ENCODE data around the gene TNNI2. TPM values are rescaled to one million over a fixed set of nuclear protein-coding genes. Genes with fewer than 3 reads are reported as not detected.
"Not testable (repeated sequence)": the region's sequence is repeated elsewhere in the genome, so short reads cannot be mapped to it uniquely, and the experiment has no call there.

Gene TNNI2
- total RNA-seq, 2 donors from 2014 or later = not detected

DNA sequence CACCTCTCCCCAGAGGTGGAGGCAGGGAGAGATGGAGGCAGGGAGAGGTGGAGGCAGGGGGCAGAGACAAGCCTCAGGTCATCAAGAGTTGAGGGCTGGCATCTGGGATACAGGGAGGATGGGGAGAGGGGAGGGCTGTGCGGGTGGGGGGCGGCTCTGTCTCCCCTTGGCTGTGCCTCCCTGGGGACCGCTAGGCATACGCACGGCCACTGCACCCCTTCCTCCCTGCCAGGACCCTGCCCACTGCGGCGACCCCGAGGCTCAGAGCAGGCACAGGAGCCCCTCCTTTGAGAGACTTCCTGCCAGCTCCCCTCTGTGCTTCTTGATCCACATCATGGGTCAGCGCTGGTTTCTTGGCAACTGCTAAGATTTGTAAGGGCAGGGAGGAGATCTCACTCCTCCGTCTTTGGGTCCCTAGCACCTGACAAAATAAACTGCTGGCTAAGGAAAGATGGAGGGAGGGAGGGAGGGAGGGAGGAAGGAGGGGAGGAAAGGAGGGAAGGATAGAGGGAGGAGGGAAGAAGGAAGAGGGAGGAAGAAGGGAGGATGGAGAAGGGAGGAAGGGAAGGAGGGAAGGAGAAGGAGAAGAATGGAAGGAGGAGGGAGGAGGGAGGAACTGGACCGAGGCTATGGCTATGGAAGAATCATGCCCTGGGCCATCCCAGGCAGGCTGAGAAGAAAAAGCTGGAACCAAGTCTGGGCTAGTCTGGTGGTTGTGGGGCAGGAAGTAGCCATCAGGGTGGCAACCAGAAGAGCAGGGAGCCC is 34.4 kb downstream of the TNNI2 start:
- Histone ChIP-seq H3K9me3 (ENCODE audit: control insufficient read depth, low read length) (no peaks in the 10 kb centered on the region), H3K36me3 (ENCODE audit: control insufficient read depth, insufficient read depth, low read length) (no peaks in the 10 kb centered on the region), H3K9ac (ENCODE audit: extremely low read depth, low read length, poor library complexity, severe bottlenecking) (no peak overlapping the region), H3K4me1 (ENCODE audit: control insufficient read depth, insufficient read depth, low read length) (no peaks in the 10 kb centered on the region), H3K27me3 (ENCODE audit: control insufficient read depth, insufficient read depth, low read length, poor library complexity, severe bottlenecking) (no peaks in the 10 kb centered on the region), H3K27ac (ENCODE audit: low read depth, low read length) (no peak overlapping the region), H3K4me3 (ENCODE audit: low read length) (no peak overlapping the region)
- H3K4me1 Mint-ChIP-seq = no peaks in the 10 kb centered on the region
- no peak for DNase-seq
- H3K36me3 Mint-ChIP-seq (ENCODE audit: low read depth) = no peaks in the 10 kb centered on the region
- no peak overlapping the region for H3K27ac Mint-ChIP-seq
- no peak overlapping the region for H3K4me3 Mint-ChIP-seq
- no peaks in the 10 kb centered on the region for H3K9me3 Mint-ChIP-seq
- peaks cover 12% of the 10 kb centered on the region for H3K27me3 Mint-ChIP-seq (ENCODE audit: insufficient read depth)
- 68 to 73% methylated on average over 4 to 11 of the region's 11 CpGs for WGBS, 2 experiments (ENCODE audit: insufficient coverage in 1 of 2, insufficient read length in 1 of 2)
- TF ChIP-seq, protein P1, sequence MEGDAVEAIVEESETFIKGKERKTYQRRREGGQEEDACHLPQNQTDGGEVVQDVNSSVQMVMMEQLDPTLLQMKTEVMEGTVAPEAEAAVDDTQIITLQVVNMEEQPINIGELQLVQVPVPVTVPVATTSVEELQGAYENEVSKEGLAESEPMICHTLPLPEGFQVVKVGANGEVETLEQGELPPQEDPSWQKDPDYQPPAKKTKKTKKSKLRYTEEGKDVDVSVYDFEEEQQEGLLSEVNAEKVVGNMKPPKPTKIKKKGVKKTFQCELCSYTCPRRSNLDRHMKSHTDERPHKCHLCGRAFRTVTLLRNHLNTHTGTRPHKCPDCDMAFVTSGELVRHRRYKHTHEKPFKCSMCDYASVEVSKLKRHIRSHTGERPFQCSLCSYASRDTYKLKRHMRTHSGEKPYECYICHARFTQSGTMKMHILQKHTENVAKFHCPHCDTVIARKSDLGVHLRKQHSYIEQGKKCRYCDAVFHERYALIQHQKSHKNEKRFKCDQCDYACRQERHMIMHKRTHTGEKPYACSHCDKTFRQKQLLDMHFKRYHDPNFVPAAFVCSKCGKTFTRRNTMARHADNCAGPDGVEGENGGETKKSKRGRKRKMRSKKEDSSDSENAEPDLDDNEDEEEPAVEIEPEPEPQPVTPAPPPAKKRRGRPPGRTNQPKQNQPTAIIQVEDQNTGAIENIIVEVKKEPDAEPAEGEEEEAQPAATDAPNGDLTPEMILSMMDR (conservative IDR thresholded peaks at IDR 0.05) = no peak

DNA sequence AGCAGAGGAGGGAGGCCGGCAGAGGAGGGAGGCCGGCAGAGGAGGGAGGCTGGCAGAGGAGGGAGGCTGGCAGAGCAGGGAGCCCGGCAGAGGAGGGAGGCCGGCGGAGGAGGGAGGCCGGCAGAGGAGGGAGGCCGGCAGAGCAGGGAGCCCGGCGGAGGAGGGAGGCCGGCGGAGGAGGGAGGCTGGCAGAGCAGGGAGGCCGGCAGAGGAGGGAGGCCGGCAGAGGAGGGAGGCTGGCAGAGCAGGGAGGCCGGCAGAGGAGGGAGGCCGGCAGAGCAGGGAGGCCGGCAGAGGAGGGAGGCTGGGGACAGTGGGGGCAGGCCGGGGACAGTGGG is 35.0 kb downstream of the TNNI2 start:
- H3K4me1 Mint-ChIP-seq; H3K9me3 Mint-ChIP-seq; H3K27me3 ChIP-seq (ENCODE audit: control insufficient read depth, insufficient read depth, low read length, poor library complexity, severe bottlenecking); H3K27ac Mint-ChIP-seq; H3K36me3 ChIP-seq (ENCODE audit: control insufficient read depth, insufficient read depth, low read length); H3K4me3 Mint-ChIP-seq; H3K4me3 ChIP-seq (ENCODE audit: low read length); H3K9ac ChIP-seq (ENCODE audit: extremely low read depth, low read length, poor library complexity, severe bottlenecking); H3K36me3 Mint-ChIP-seq (ENCODE audit: low read depth); H3K27ac ChIP-seq (ENCODE audit: low read depth, low read length); H3K4me1 ChIP-seq (ENCODE audit: control insufficient read depth, insufficient read depth, low read length); H3K9me3 ChIP-seq (ENCODE audit: control insufficient read depth, low read length); DNase-seq: not testable (repeated sequence)
- peaks cover 12% of the 10 kb centered on the region for H3K27me3 Mint-ChIP-seq (ENCODE audit: insufficient read depth)
- WGBS, 2 experiments (ENCODE audit: insufficient coverage in 1 of 2, insufficient read length in 1 of 2) = 84 to 85% methylated on average over 4 to 15 of the region's 17 CpGs

DNA sequence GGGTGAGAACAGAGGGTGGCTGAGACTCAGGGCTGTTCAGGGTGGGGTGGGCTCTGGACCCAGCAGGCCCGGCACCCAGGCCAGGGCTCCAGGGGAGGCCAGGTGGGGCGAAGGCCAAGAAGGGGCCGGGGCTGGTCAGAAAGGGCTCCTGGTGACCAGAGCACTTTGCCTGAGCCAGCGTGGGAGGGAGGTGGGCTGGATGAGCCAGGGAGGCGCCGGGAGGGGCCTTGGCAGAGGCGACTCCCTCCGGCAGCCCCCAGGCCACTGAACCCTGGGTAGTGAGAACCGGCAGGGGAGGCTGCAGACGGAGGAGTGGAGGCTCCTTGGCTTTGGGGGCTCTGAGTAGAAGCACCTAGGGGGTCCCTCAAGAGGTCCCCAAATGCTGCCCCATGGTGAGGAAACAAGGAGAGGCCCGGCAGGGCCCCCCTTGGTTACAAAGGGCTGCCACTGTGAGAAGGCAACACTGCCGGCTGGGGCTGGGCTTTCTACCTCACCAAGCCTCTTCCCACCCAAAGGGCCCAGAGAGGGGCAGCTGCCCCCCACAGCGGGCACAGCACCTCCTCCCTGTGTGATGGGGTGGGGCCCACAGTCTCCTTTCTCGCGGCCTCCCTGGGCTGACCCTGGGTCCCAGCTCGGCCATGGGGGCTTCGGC is 35.8 kb downstream of the TNNI2 start:
- not testable (repeated sequence) for H3K27me3 Mint-ChIP-seq (ENCODE audit: insufficient read depth); H3K4me1 ChIP-seq (ENCODE audit: control insufficient read depth, insufficient read depth, low read length); H3K36me3 Mint-ChIP-seq (ENCODE audit: low read depth); H3K36me3 ChIP-seq (ENCODE audit: control insufficient read depth, insufficient read depth, low read length); H3K9ac ChIP-seq (ENCODE audit: extremely low read depth, low read length, poor library complexity, severe bottlenecking); H3K9me3 Mint-ChIP-seq; H3K4me3 ChIP-seq (ENCODE audit: low read length); H3K27ac Mint-ChIP-seq; H3K4me1 Mint-ChIP-seq; H3K9me3 ChIP-seq (ENCODE audit: control insufficient read depth, low read length); DNase-seq; H3K4me3 Mint-ChIP-seq; H3K27ac ChIP-seq (ENCODE audit: low read depth, low read length); H3K27me3 ChIP-seq (ENCODE audit: control insufficient read depth, insufficient read depth, low read length, poor library complexity, severe bottlenecking)
- WGBS, 2 experiments (ENCODE audit: insufficient coverage in 1 of 2, insufficient read length in 1 of 2) = 80 to 89% methylated on average over 4 to 17 of the region's 17 CpGs

DNA sequence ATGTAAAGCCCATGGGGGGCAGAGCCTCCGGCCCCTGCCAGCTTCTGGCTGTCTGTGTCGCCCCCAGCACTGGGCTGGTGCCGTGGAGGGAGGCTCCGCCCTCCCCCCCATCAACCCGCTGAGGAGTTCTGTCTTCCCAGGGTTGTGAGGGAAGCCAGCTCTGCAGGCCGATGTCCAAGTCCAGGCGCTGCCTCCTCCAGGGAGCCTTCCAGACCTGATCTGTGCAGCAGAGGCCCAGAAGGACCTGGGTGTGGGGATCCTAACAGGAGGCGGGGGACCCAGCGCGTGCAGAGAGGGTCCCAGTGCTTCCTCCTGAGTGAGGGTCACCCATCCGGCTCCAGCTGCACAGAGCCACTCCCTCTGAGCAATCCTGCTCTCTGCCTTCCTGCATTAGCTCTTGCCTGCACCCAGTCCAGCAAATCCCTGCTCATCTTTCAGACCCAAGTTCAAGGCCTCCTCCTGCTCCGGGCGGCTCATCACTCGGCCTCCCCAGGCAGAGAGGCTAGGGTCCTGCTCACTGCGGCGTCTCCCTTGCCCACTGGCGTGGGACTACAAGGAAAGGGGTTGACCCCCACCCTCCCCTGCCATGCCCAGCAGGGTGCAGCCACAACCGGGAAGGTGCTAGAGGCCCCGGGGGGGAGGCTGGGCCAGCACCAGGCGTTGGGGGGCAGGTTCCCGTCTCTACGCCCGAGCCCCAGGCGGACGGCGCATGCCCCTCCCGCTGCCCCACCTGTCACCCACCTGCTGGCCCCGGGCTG is 36.5 kb downstream of the TNNI2 start:
- Mint-ChIP-seq H3K4me3 (no peak overlapping the region), H3K27ac (no peak overlapping the region), H3K36me3 (ENCODE audit: low read depth) (no peaks in the 10 kb centered on the region), H3K9me3 (no peaks in the 10 kb centered on the region), H3K4me1 (no peaks in the 10 kb centered on the region), H3K27me3 (ENCODE audit: insufficient read depth) (peaks cover 5% of the 10 kb centered on the region)
- Histone ChIP-seq H3K27me3 (ENCODE audit: control insufficient read depth, insufficient read depth, low read length, poor library complexity, severe bottlenecking) (no peaks in the 10 kb centered on the region), H3K27ac (ENCODE audit: low read depth, low read length) (no peak overlapping the region), H3K9ac (ENCODE audit: extremely low read depth, low read length, poor library complexity, severe bottlenecking) (no peak overlapping the region), H3K4me1 (ENCODE audit: control insufficient read depth, insufficient read depth, low read length) (no peaks in the 10 kb centered on the region), H3K9me3 (ENCODE audit: control insufficient read depth, low read length) (no peaks in the 10 kb centered on the region), H3K4me3 (ENCODE audit: low read length) (no peak overlapping the region), H3K36me3 (ENCODE audit: control insufficient read depth, insufficient read depth, low read length) (no peaks in the 10 kb centered on the region)
- TF ChIP-seq, protein P1 (conservative IDR thresholded peaks at IDR 0.05) = no peak
- no peak for DNase-seq
- 90 to 92% methylated on average over 9 to 27 of the region's 28 CpGs for WGBS, 2 experiments (ENCODE audit: insufficient coverage in 1 of 2, insufficient read length in 1 of 2)

DNA sequence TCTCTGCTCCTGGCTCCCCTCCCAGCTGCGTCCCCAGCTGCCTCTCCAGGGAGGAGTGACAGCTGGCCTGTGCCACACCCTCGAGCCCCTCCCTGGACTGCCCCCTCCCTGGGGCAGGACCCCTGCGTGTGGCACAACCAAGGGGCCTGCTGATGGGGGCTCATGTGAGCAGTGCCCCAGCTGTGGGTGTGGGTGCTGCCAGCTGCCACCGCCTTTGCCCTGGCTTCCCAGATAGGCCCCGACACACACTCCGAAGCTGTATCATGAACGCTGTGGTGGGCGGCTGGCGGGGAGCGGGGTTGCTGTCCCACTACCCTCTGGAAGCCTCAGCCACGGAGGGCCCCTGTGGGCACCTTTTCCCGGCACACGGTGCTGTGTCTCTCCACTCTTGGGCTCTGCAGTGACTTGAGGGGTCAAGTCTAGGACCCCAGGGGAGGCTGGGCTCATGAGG is 37.1 kb downstream of the TNNI2 start:
- H3K9me3 ChIP-seq (ENCODE audit: control insufficient read depth, low read length); H3K9me3 Mint-ChIP-seq; H3K9ac ChIP-seq (ENCODE audit: extremely low read depth, low read length, poor library complexity, severe bottlenecking); H3K27ac ChIP-seq (ENCODE audit: low read depth, low read length); H3K4me3 ChIP-seq (ENCODE audit: low read length); H3K4me1 Mint-ChIP-seq; H3K27ac Mint-ChIP-seq; H3K27me3 ChIP-seq (ENCODE audit: control insufficient read depth, insufficient read depth, low read length, poor library complexity, severe bottlenecking); H3K36me3 ChIP-seq (ENCODE audit: control insufficient read depth, insufficient read depth, low read length); H3K4me1 ChIP-seq (ENCODE audit: control insufficient read depth, insufficient read depth, low read length); H3K4me3 Mint-ChIP-seq; DNase-seq; H3K27me3 Mint-ChIP-seq (ENCODE audit: insufficient read depth); H3K36me3 Mint-ChIP-seq (ENCODE audit: low read depth): not testable (repeated sequence)
- WGBS, 2 experiments (ENCODE audit: insufficient coverage in 1 of 2, insufficient read length in 1 of 2) = 87 to 93% methylated on average over 10 to 13 of the region's 13 CpGs

All from endodermal cell (in vitro differentiated cells).